PC-3 (cell line): Measurements from ENCODE around the gene AUTS2.

Experiments used
- EZH2 ChIP-seq: fragments of 300-600 bp; sonication (generic); IDR thresholded peaks from one replicate; pipeline ENCODE4 v1.6.1; 2017; ENCODE audit warnings: antibody characterized with exemption, mild to moderate bottlenecking, low read length; ENCODE audit not compliant: unreplicated experiment
- EZH2phosphoT487 ChIP-seq: fragments of 300-600 bp; sonication (generic); IDR thresholded peaks from 2 replicates; pipeline ENCODE4 v1.6.1; 2018; ENCODE audit warnings: mild to moderate bottlenecking, antibody characterized with exemption, low read length, borderline replicate concordance
- TF ChIP-seq, protein P1 (sequence below): fragments of 300-600 bp; sonication (generic); conservative IDR thresholded peaks from 2 replicates; pipeline ENCODE4 v1.5.1; 2017; ENCODE audit warnings: antibody characterized with exemption, low read depth, mild to moderate bottlenecking, low read length

GRCh38 chr7:70137126-70137525, 538.9 kb downstream of the AUTS2 start:
- TF ChIP-seq, protein P1, sequence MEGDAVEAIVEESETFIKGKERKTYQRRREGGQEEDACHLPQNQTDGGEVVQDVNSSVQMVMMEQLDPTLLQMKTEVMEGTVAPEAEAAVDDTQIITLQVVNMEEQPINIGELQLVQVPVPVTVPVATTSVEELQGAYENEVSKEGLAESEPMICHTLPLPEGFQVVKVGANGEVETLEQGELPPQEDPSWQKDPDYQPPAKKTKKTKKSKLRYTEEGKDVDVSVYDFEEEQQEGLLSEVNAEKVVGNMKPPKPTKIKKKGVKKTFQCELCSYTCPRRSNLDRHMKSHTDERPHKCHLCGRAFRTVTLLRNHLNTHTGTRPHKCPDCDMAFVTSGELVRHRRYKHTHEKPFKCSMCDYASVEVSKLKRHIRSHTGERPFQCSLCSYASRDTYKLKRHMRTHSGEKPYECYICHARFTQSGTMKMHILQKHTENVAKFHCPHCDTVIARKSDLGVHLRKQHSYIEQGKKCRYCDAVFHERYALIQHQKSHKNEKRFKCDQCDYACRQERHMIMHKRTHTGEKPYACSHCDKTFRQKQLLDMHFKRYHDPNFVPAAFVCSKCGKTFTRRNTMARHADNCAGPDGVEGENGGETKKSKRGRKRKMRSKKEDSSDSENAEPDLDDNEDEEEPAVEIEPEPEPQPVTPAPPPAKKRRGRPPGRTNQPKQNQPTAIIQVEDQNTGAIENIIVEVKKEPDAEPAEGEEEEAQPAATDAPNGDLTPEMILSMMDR = no peak
- TF ChIP-seq EZH2 (no peak), EZH2phosphoT487 (no peak)
